Lung (tissue), 12 donors: Measurements from ENCODE around the gene KPNA2. TPM values are rescaled to one million over a fixed set of nuclear protein-coding genes. Genes with fewer than 3 reads are reported as not detected.

Experiments used
- ATAC-seq: fragments of 200-7000 bp; cut with Tn5 transposase; one replicate; pipeline ENCODE4 v1.9.1; 2020; ENCODE audit warnings: moderate number of reproducible peaks; ENCODE audit not compliant: insufficient read depth, low FRiP score
- DNase-seq, 3 donors: peaks; one replicate each; pipeline ENCODE4 v3.0.0-alpha.2; 2013 to 2017
- H3K27ac ChIP-seq, 2 donors: one replicate each; pipeline ENCODE4 v1.5.1; 2013; ENCODE audit warnings: mild to moderate bottlenecking in 2 of 2, moderate library complexity in 2 of 2, control low read depth in 1 of 2, inconsistent platforms in 1 of 2, low read depth in 1 of 2, low read length in 1 of 2
- H3K27me3 ChIP-seq, 3 donors: one replicate each; pipeline ENCODE4 v1.5.1; 2013; ENCODE audit warnings: low read length in 2 of 3; ENCODE audit not compliant: control insufficient read depth in 3 of 3, insufficient read depth in 3 of 3
- H3K36me3 ChIP-seq, 4 donors: one replicate each; pipeline ENCODE4 v1.5.1; 2013; ENCODE audit warnings: low read length in 4 of 4, mild to moderate bottlenecking in 1 of 4, moderate library complexity in 1 of 4; ENCODE audit not compliant: control insufficient read depth in 4 of 4, insufficient read depth in 4 of 4
- H3K4me1 ChIP-seq, 5 donors: one replicate each; pipeline ENCODE4 v1.5.1; 2013; ENCODE audit warnings: low read length in 5 of 5, mild to moderate bottlenecking in 2 of 5, moderate library complexity in 1 of 5; ENCODE audit not compliant: control insufficient read depth in 5 of 5, insufficient read depth in 5 of 5
- H3K4me3 ChIP-seq: one replicate; pipeline ENCODE4 v1.5.1; 2013; ENCODE audit warnings: mild to moderate bottlenecking, control low read depth, moderate library complexity
- H3K9ac ChIP-seq, 2 donors: one replicate each; pipeline ENCODE4 v1.5.1; 2013; ENCODE audit warnings: low read length in 2 of 2, control low read depth in 1 of 2; ENCODE audit not compliant: insufficient read depth in 1 of 2
- H3K9me3 ChIP-seq, 4 donors: one replicate each; pipeline ENCODE4 v1.5.1; 2013; ENCODE audit warnings: low read length in 3 of 4, mild to moderate bottlenecking in 1 of 4, moderate library complexity in 1 of 4; ENCODE audit not compliant: control insufficient read depth in 4 of 4, insufficient read depth in 3 of 4
- CTCF ChIP-seq: IDR thresholded peaks from 2 replicates; pipeline ENCODE4 v1.5.1; 2012; ENCODE audit warnings: mild to moderate bottlenecking; ENCODE audit errors: control extremely low read depth, extremely low read depth
- WGBS, 2 donors: extraction: QIAGEN DNeasy Blood & Tissue Kit; methylation state at CpG; one replicate each; pipeline ENCODE4 v1.1.7; 2013; 5-methylcytosine and 5-hydroxymethylcytosine counted together
- polyA plus RNA-seq, 2 donors: library from polyadenylated mRNA; stranded (reverse); fragments of 200-250 nt; gene quantifications; one replicate each; pipeline ENCODE4 v1.2.1, GENCODE V29; 2013
- total RNA-seq, 2 donors: library from RNA; depleted of rRNA in 1 of 2; stranded (reverse); fragments of >200 nt in 1 of 2; gene quantifications; one replicate each; pipeline ENCODE4 v1.2.1, GENCODE V29; 2014 to 2021
- donor health status: control.
- donor health status: control.
- donor health status: Bipolar disorder and iron deficiency.
- donor health status: healthy.
- donor health status: DM: yes; HTN: yes; CAD: no.

KPNA2 gene
- total and polyA plus RNA-seq, 4 donors: 16.1 to 24.4 (median 18.8) TPM

- Histone ChIP-seq H3K9ac (no peak overlapping the region), H3K27me3 (no peaks in the 10 kb centered on the region), H3K9me3 (no peaks in the 10 kb centered on the region), H3K27ac (no peak overlapping the region), H3K4me3 (no peak overlapping the region), H3K36me3 (no peaks in the 10 kb centered on the region), H3K4me1 (peaks cover 0 to 10% (median 4%) of the 10 kb centered on the region in 5 donors)
- no peak for DNase-seq
- TF ChIP-seq CTCF: no peak
- WGBS, 2 donors: 93% methylated on average over 3 of the region's 3 CpGs
- ATAC-seq: no peak
These were observed 36.1 kb upstream of the KPNA2 start for GRCh38 chr17:67999291-67999911.

GRCh38 chr17:68004201-68004600, 31.3 kb upstream of the KPNA2 start:
- WGBS, 2 donors: 84 to 87% methylated on average over 3 of the region's 3 CpGs
- Histone ChIP-seq H3K4me1 (peaks cover 0 to 2% (median 0%) of the 10 kb centered on the region in 5 donors), H3K9me3 (no peaks in the 10 kb centered on the region), H3K36me3 (no peaks in the 10 kb centered on the region), H3K27me3 (no peaks in the 10 kb centered on the region), H3K4me3 (no peak overlapping the region), H3K9ac (no peak overlapping the region), H3K27ac (no peak overlapping the region)
- no peak for DNase-seq
- no peak for TF ChIP-seq CTCF
- ATAC-seq: no peak

- DNase-seq (no peak), ATAC-seq (no peak)
- no peaks in the 10 kb centered on the region for H3K27me3 ChIP-seq
- no peak overlapping the region for H3K27ac ChIP-seq
- no peak overlapping the region for H3K9ac ChIP-seq
- TF ChIP-seq CTCF: no peak
- peaks cover 0 to 5% (median 0%) of the 10 kb centered on the region in 5 donors for H3K4me1 ChIP-seq
- no peaks in the 10 kb centered on the region for H3K36me3 ChIP-seq
- H3K4me3 ChIP-seq: no peak overlapping the region
- no peaks in the 10 kb centered on the region for H3K9me3 ChIP-seq
- 78 to 82% methylated on average over 6 of the region's 6 CpGs for WGBS, 2 donors
These were observed 28.7 kb upstream of the KPNA2 start for GRCh38 chr17:68006797-68007196.

GRCh38 chr17:68011199-68011665, 24.3 kb upstream of the KPNA2 start:
- ATAC-seq (peak; percentile 69), DNase-seq (peak in 2 of 3 donors; percentile 14 to 37)
- Histone ChIP-seq H3K9ac (no peak overlapping the region), H3K27me3 (no peaks in the 10 kb centered on the region), H3K36me3 (no peaks in the 10 kb centered on the region), H3K27ac (no peak overlapping the region), H3K4me1 (peaks cover 0 to 5% (median 0%) of the 10 kb centered on the region in 5 donors), H3K4me3 (no peak overlapping the region), H3K9me3 (no peaks in the 10 kb centered on the region)
- TF ChIP-seq CTCF: peak; percentile 54
- WGBS, 2 donors: 44 to 46% methylated on average over 19 to 20 of the region's 20 CpGs
